H1 (cell line): ENCODE results near the gene ZNF45. TPM values are rescaled to one million over a fixed set of nuclear protein-coding genes. Genes with fewer than 3 reads are reported as not detected.

Source experiments
- CTCF ChIA-PET: fragments of 300-600 bp; sonication (Branson Sonifier 250); formaldehyde crosslinking; loops from one replicate; lab custom pipeline; 2021; ENCODE audit not compliant: partially characterized antibody; lab: Charles Lee
- POLR2A ChIA-PET: fragments of 300-600 bp; sonication (Branson Sonifier 250); formaldehyde crosslinking; loops from one replicate; lab custom pipeline; 2021; ENCODE audit warnings: inconsistent platforms; ENCODE audit not compliant: partially characterized antibody; lab: Charles Lee
- DNase-seq, 2 experiments: peaks; one replicate each; pipeline versions ENCODE4 v3.0.0 to v3.0.0-alpha.2; 2010 to 2022; ENCODE audit warnings: low spot score in 2 of 2, low read depth in 1 of 2, mixed read lengths in 1 of 2
- FAIRE-seq: peaks from 2 replicates; lab custom pipeline; 2011; peaks lifted over from hg19 to GRCh38; lab: Jason Lieb, UNC
- H2AFZ ChIP-seq: 2 replicates; pipeline ENCODE4 v1.8.1; 2012; ENCODE audit warnings: low read length, inconsistent platforms
- H2AK5ac ChIP-seq: 2 replicates; pipeline ENCODE4 v1.6.1; 2013; ENCODE audit warnings: low read depth, low read length
- H2BK120ac ChIP-seq: replicated peaks from 2 replicates; pipeline ENCODE3; 2013; ENCODE audit warnings: low read depth, low read length, inconsistent platforms
- H2BK12ac ChIP-seq: 2 replicates; pipeline ENCODE4 v1.6.1; 2013; ENCODE audit warnings: low read depth, low read length
- H2BK15ac ChIP-seq: 2 replicates; pipeline ENCODE4 v1.6.1; 2013; ENCODE audit warnings: low read length
- H2BK20ac ChIP-seq: 2 replicates; pipeline ENCODE4 v1.6.1; 2013; ENCODE audit warnings: low read length
- H2BK5ac ChIP-seq: 2 replicates; pipeline ENCODE4 v1.6.1; 2013; ENCODE audit warnings: low read depth, low read length
- H3K14ac ChIP-seq: 2 replicates; pipeline ENCODE4 v1.6.1; 2013; ENCODE audit warnings: inconsistent platforms; ENCODE audit not compliant: insufficient read length
- H3K18ac ChIP-seq: 2 replicates; pipeline ENCODE4 v1.6.1; 2013; ENCODE audit warnings: low read length; ENCODE audit errors: extremely low read depth
- H3K23ac ChIP-seq: 2 replicates; pipeline ENCODE4 v1.6.1; 2013; ENCODE audit warnings: inconsistent platforms; ENCODE audit not compliant: insufficient read length
- H3K23me2 ChIP-seq: 2 replicates; pipeline ENCODE4 v1.6.1; 2013; ENCODE audit warnings: low read depth, low read length
- H3K27ac ChIP-seq: 2 replicates; pipeline ENCODE4 v1.6.1; 2011; ENCODE audit warnings: low read depth, low read length, inconsistent platforms
- H3K27me3 ChIP-seq, 4 experiments: replicated peaks in 1 of 4; 1 replicate in 1 of 4; 2 replicates in 3 of 4; pipeline versions ENCODE4 v1.6.1 to v1.8.1; 2011 to 2013; ENCODE audit warnings: low read length in 3 of 4, mild to moderate bottlenecking in 3 of 4, inconsistent platforms in 2 of 4, mixed read lengths in 2 of 4, moderate library complexity in 1 of 4; ENCODE audit not compliant: control insufficient read depth in 3 of 4, insufficient read depth in 3 of 4; ENCODE audit errors: extremely low read depth in 1 of 4
- H3K36me3 ChIP-seq, 4 experiments: 2 replicates each; pipeline versions ENCODE4 v1.6.1 to v1.8.1; 2011 to 2013; ENCODE audit warnings: mild to moderate bottlenecking in 4 of 4, low read length in 3 of 4, moderate library complexity in 2 of 4, control low read depth in 1 of 4, inconsistent platforms in 1 of 4; ENCODE audit not compliant: insufficient read depth in 4 of 4, control insufficient read depth in 2 of 4
- H3K4ac ChIP-seq: replicated peaks from 2 replicates; pipeline ENCODE3; 2013; ENCODE audit warnings: low read length, low read depth, mixed read lengths, inconsistent platforms; ENCODE audit not compliant: insufficient read length
- H3K4me1 ChIP-seq, 4 experiments: replicated peaks in 1 of 4; 1 replicate in 1 of 4; 2 replicates in 3 of 4; pipeline versions ENCODE4 v1.6.1 to v1.8.1; 2011 to 2013; ENCODE audit warnings: low read length in 3 of 4, inconsistent platforms in 2 of 4, mixed read lengths in 1 of 4; ENCODE audit not compliant: insufficient read depth in 4 of 4, control insufficient read depth in 3 of 4
- H3K4me2 ChIP-seq, 2 experiments: 2 replicates each; pipeline versions ENCODE4 v1.6.1 to v1.8.1; 2011 to 2013; ENCODE audit warnings: low read depth in 2 of 2, low read length in 2 of 2, control low read depth in 1 of 2, inconsistent platforms in 1 of 2, mild to moderate bottlenecking in 1 of 2; ENCODE audit not compliant: insufficient read depth in 1 of 2
- H3K4me3 ChIP-seq, 4 experiments: fragments of 200-600, 300-600 bp in 1 of 4; sonication (generic), shearing (Covaris generic), sonication (Bioruptor Twin) in 1 of 4; 2 replicates each; pipeline versions ENCODE4 v1.5.1 to v1.8.1; 2011 to 2016; ENCODE audit warnings: low read length in 4 of 4, low read depth in 3 of 4, control low read depth in 2 of 4, inconsistent platforms in 2 of 4, mild to moderate bottlenecking in 2 of 4, mixed read lengths in 1 of 4, moderate library complexity in 1 of 4; ENCODE audit not compliant: insufficient read depth in 2 of 4; ENCODE audit errors: extremely low read depth in 1 of 4
- H3K56ac ChIP-seq: replicated peaks from 2 replicates; pipeline ENCODE3; 2013; ENCODE audit warnings: low read depth, mild to moderate bottlenecking, mixed read lengths, low read length, inconsistent platforms; ENCODE audit not compliant: insufficient read length
- H3K79me1 ChIP-seq: 2 replicates; pipeline ENCODE4 v1.6.1; 2013; ENCODE audit warnings: low read depth, low read length, control low read depth
- H3K79me2 ChIP-seq, 2 experiments: 2 replicates each; pipeline versions ENCODE4 v1.6.1 to v1.8.1; 2012 to 2013; ENCODE audit warnings: low read length in 2 of 2, mild to moderate bottlenecking in 2 of 2, inconsistent platforms in 1 of 2; ENCODE audit not compliant: insufficient read depth in 2 of 2, control insufficient read depth in 1 of 2
- H3K9ac ChIP-seq, 4 experiments: replicated peaks in 1 of 4; 1 replicate in 1 of 4; 2 replicates in 3 of 4; pipeline versions ENCODE4 v1.6.1 to v1.8.1; 2011 to 2013; ENCODE audit warnings: low read depth in 3 of 4, low read length in 3 of 4, control low read depth in 2 of 4, mild to moderate bottlenecking in 2 of 4, moderate library complexity in 2 of 4, inconsistent platforms in 1 of 4; ENCODE audit errors: extremely low read depth in 1 of 4
- H3K9me3 ChIP-seq, 2 experiments: 2 replicates each; pipeline versions ENCODE4 v1.6.1 to v1.8.1; 2012 to 2013; ENCODE audit warnings: mild to moderate bottlenecking in 2 of 2, moderate library complexity in 2 of 2, control low read depth in 1 of 2, inconsistent platforms in 1 of 2, low read depth in 1 of 2, low read length in 1 of 2, mixed read lengths in 1 of 2; ENCODE audit not compliant: insufficient read depth in 2 of 2
- H4K20me1 ChIP-seq, 2 experiments: replicated peaks in 1 of 2; 2 replicates each; pipeline versions ENCODE3 to v1.8.1; 2011 to 2013; ENCODE audit warnings: inconsistent platforms in 2 of 2, low read length in 2 of 2, mild to moderate bottlenecking in 1 of 2; ENCODE audit not compliant: insufficient read depth in 2 of 2, control insufficient read depth in 1 of 2
- H4K5ac ChIP-seq: 2 replicates; pipeline ENCODE4 v1.6.1; 2013; ENCODE audit warnings: low read length, low read depth, mixed read lengths, inconsistent platforms; ENCODE audit not compliant: insufficient read length
- H4K8ac ChIP-seq: 2 replicates; pipeline ENCODE4 v1.8.0; 2013; ENCODE audit warnings: mild to moderate bottlenecking, moderate library complexity, low read length, inconsistent platforms; ENCODE audit not compliant: insufficient read depth; ENCODE audit errors: extremely low read depth
- H4K91ac ChIP-seq: replicated peaks from 2 replicates; pipeline ENCODE3; 2013; ENCODE audit warnings: low read length, mixed read lengths, inconsistent platforms; ENCODE audit not compliant: insufficient read length
- ASH2L ChIP-seq: fragments of 200-600, 300-600 bp; sonication (generic); IDR thresholded peaks from one replicate; pipeline ENCODE4 v1.7.1; 2017; ENCODE audit warnings: low read length
- CBX5 ChIP-seq: fragments of 300-800, 300-1000 bp; sonication (generic); IDR thresholded peaks from 2 replicates; pipeline ENCODE4 v1.7.1; 2016; ENCODE audit warnings: antibody characterized with exemption, low read length, low read depth
- CHD2 ChIP-seq: IDR thresholded peaks from 2 replicates; pipeline ENCODE4 v1.6.1; 2012; ENCODE audit warnings: low read length, improper control_type of control experiment
- CREB1 ChIP-seq: IDR thresholded peaks from 2 replicates; pipeline ENCODE4 v1.6.1; 2012; ENCODE audit warnings: inconsistent platforms
- CTBP2 ChIP-seq: IDR thresholded peaks from 2 replicates; pipeline ENCODE4 v1.7.0; 2011; ENCODE audit warnings: borderline replicate concordance, mild to moderate bottlenecking, moderate library complexity, mixed read lengths, low read length; ENCODE audit not compliant: insufficient read depth, insufficient read length
- GTF2F1 ChIP-seq: IDR thresholded peaks from 2 replicates; pipeline ENCODE4 v1.6.1; 2012; ENCODE audit warnings: low read depth, low read length, improper control_type of control experiment, borderline replicate concordance
- JUN ChIP-seq: IDR thresholded peaks from 2 replicates; pipeline ENCODE4 v1.6.1; 2011; ENCODE audit warnings: low read depth, mild to moderate bottlenecking, improper control_type of control experiment, low read length
- MAFK ChIP-seq: IDR thresholded peaks from 2 replicates; pipeline ENCODE4 v1.6.1; 2012; ENCODE audit warnings: low read depth, mild to moderate bottlenecking, improper control_type of control experiment, low read length
- NRF1 ChIP-seq: IDR thresholded peaks from 2 replicates; pipeline ENCODE4 v1.6.1; 2011; ENCODE audit warnings: mild to moderate bottlenecking, low read depth, low read length, improper control_type of control experiment
- RXRA ChIP-seq: IDR thresholded peaks from 2 replicates; pipeline ENCODE4 v1.6.1; 2011; ENCODE audit warnings: low read depth, mild to moderate bottlenecking, low read length, moderate library complexity; ENCODE audit not compliant: insufficient read depth
- SRF ChIP-seq: IDR thresholded peaks from 2 replicates; pipeline ENCODE4 v1.6.1; 2011; ENCODE audit warnings: mild to moderate bottlenecking, low read depth, low read length, moderate library complexity
- TAF7 ChIP-seq: optimal IDR thresholded peaks from 2 replicates; pipeline ENCODE3; 2011; ENCODE audit warnings: low read depth, mild to moderate bottlenecking, inconsistent platforms, low read length, moderate library complexity, borderline replicate concordance
- TCF12 ChIP-seq: IDR thresholded peaks from 2 replicates; pipeline ENCODE4 v1.6.1; 2011; ENCODE audit warnings: low read depth, mild to moderate bottlenecking, low read length
- TEAD4 ChIP-seq: IDR thresholded peaks from 2 replicates; pipeline ENCODE4 v1.6.1; 2012; ENCODE audit warnings: low read depth, low read length, inconsistent platforms, mixed read lengths
- ZNF274 ChIP-seq: IDR thresholded peaks from 2 replicates; pipeline ENCODE4 v1.7.0; 2012; ENCODE audit warnings: low read length, borderline replicate concordance; ENCODE audit errors: extremely low read depth
- WGBS, 2 experiments: shearing (Covaris generic) in 1 of 2; methylation state at CpG; one replicate each; pipeline versions ENCODE4 v1.1.6 to v1.1.7; 2013 to 2015; ENCODE audit warnings: low lambda C conversion rate in 2 of 2, mixed read lengths in 2 of 2, inconsistent platforms in 1 of 2, low coverage in 1 of 2, missing lambda C conversion rate in 1 of 2; ENCODE audit not compliant: insufficient replicate concordance in 2 of 2, insufficient coverage in 1 of 2, insufficient read length in 1 of 2; ENCODE audit errors: extremely low coverage in 1 of 2, missing lambda C conversion rate in 1 of 2; 5-methylcytosine and 5-hydroxymethylcytosine counted together
- polyA plus RNA-seq, 7 experiments: library from polyadenylated mRNA; depleted of rRNA in 3 of 7; stranded (reverse) in 5 of 7; unstranded in 2 of 7; fragments of >200 nt in 5 of 7; fragments of 200-250 nt in 2 of 7; gene quantifications; 1 replicate in 5 of 7; 2 replicates in 1 of 7; 4 replicates in 1 of 7; pipeline versions ENCODE4 v1.2.1 to v1.2.3, GENCODE V29; 2011 to 2013; ENCODE audit warnings: missing spikeins in 2 of 7, mixed read lengths in 2 of 7
- total RNA-seq: library from RNA; stranded (reverse); fragmentation: NEBNext Ultra II Directional; extraction: Animal tissue kit (Norgen Biotek cat#: 25700); gene quantifications from 2 replicates; pipeline ENCODE4 v1.2.1, GENCODE V29; 2021
- TF ChIP-seq, protein P1 (sequence below): IDR thresholded peaks from 2 replicates; pipeline ENCODE4 v1.6.1; 2011; ENCODE audit warnings: low read depth, mild to moderate bottlenecking, low read length; ENCODE audit not compliant: insufficient read depth

ZNF45 gene
- total and polyA plus RNA-seq, 2 of the 8 experiments (the other 6 are each of a cell fraction or from before 2014, with no cell fraction given) = 4.6 to 16.2 TPM

DNA sequence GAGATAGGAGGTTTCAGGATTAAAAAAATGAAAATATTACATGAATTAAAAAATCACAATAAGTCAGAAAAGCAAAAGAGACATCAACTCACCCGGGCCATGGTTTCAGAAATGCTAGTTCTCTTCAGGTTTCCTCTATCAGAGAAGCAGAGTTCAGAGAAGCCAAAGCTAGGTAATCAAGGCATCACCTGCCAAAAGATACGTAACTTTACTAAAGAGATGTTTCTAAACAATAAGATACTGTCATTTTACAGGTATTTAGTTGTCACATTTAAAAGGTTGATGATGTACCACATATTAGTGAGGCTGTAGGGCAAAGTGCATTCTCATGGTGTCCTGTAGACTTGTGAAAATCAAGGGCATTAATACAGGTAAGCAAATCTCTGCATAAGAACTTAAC, 51.2 kb downstream of the ZNF45 start, which contains the start of gene ZNF404:
Gene ZNF404 (minus strand): TSS at position 101 of the 400 bp plus-strand sequence.
- 83% methylated on average over 2 of the region's 2 CpGs; no CpG with 5 or more reads in 1 of the 2 experiments for whole genome bisulfite sequencing, 2 experiments
- TF ChIP-seq TCF12 = no peak
- TF ChIP-seq, protein P1, sequence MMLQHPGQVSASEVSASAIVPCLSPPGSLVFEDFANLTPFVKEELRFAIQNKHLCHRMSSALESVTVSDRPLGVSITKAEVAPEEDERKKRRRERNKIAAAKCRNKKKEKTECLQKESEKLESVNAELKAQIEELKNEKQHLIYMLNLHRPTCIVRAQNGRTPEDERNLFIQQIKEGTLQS = no peak
- no peak for TF ChIP-seq JUN
- no peak for TF ChIP-seq MAFK
- no peak for TF ChIP-seq RXRA
- TF ChIP-seq ZNF274 = no peak
- TF ChIP-seq CREB1 = no peak
- TF ChIP-seq CBX5 = no peak
- TF ChIP-seq NRF1 = no peak
- no peak for TF ChIP-seq ASH2L
- TF ChIP-seq SRF = no peak
- TF ChIP-seq CTBP2 = no peak
- TF ChIP-seq TAF7 = no peak
- TF ChIP-seq TEAD4 = no peak
- TF ChIP-seq GTF2F1 = no peak
- TF ChIP-seq CHD2 = no peak

More for the DNA sequence above, 51.2 kb downstream of the ZNF45 start, which contains the start of gene ZNF404:
- Histone ChIP-seq H4K20me1 (no peaks in the 10 kb centered on the region), H3K9ac (no peak within 1 kb of the TSS), H3K56ac (no peak within 1 kb of the TSS), H4K91ac (no peak within 1 kb of the TSS), H4K8ac (no peak within 1 kb of the TSS), H3K14ac (no peak within 1 kb of the TSS), H2BK120ac (no peak within 1 kb of the TSS), H2BK12ac (no peak within 1 kb of the TSS), H3K4me2 (no peak within 1 kb of the TSS), H2BK5ac (no peak within 1 kb of the TSS), H3K23ac (no peak within 1 kb of the TSS), H2BK15ac (no peak within 1 kb of the TSS), H3K36me3 (0 out of 8 replicates have a peak, but pooled peaks cover 0 to 3% (median 0%) of the 10 kb centered on the region in 4 experiments), H3K4me3 (no peak within 1 kb of the TSS), H3K18ac (no peak within 1 kb of the TSS), H3K23me2 (no peaks in the 10 kb centered on the region), H3K4ac (no peak within 1 kb of the TSS), H3K79me1 (no peaks in the 10 kb centered on the region), H2AFZ (no peak within 1 kb of the TSS), H3K27me3 (no peaks in the 10 kb centered on the region), H3K79me2 (no peaks in the 10 kb centered on the region), H3K9me3 (peaks cover 43 to 47% of the 10 kb centered on the region in 2 experiments), H2AK5ac (no peak within 1 kb of the TSS), H3K27ac (no peak within 1 kb of the TSS), H3K4me1 (no peaks in the 10 kb centered on the region), H2BK20ac (no peak within 1 kb of the TSS), H4K5ac (no peak within 1 kb of the TSS)
- FAIRE-seq = no peak
- ChIA-PET POLR2A (no interaction called here), CTCF (no interaction called here)
- DNase-seq = no peak
